Uterus (tissue), 4 donors: ENCODE measurements around the gene SAMM50. TPM values are rescaled to one million over a fixed set of nuclear protein-coding genes. Genes with fewer than 3 reads are reported as not detected.

Experiments
- DNase-seq, 2 donors: peaks; one replicate each; pipeline ENCODE4 v3.0.0-alpha.2; 2019 to 2020
- H3K27ac ChIP-seq, 2 donors: fragments of 200-600 bp; sonication (generic); 1 replicate in 1 of 2; 2 replicates in 1 of 2; pipeline ENCODE4 v1.5.1; 2016 to 2018
- H3K27me3 ChIP-seq, 2 donors: fragments of 200-600 bp; sonication (generic); one replicate each; pipeline ENCODE4 v1.5.1; 2018 to 2019; ENCODE audit warnings: control low read depth in 1 of 2
- H3K36me3 ChIP-seq, 2 donors: fragments of 200-600 bp; sonication (generic); one replicate each; pipeline ENCODE4 v1.5.1; 2019; ENCODE audit warnings: control low read depth in 1 of 2
- H3K4me1 ChIP-seq, 2 donors: fragments of 200-600 bp; sonication (generic); one replicate each; pipeline ENCODE4 v1.5.1; 2018 to 2019; ENCODE audit warnings: control low read depth in 1 of 2
- H3K4me3 ChIP-seq, 2 donors: fragments of 200-600 bp; sonication (generic); 1 replicate in 1 of 2; 2 replicates in 1 of 2; pipeline ENCODE4 v1.5.1; 2018 to 2019; ENCODE audit warnings: mild to moderate bottlenecking in 1 of 2
- H3K9me3 ChIP-seq, 2 donors: fragments of 200-600 bp; sonication (generic); one replicate each; pipeline ENCODE4 v1.5.1; 2019; ENCODE audit warnings: control low read depth in 1 of 2
- CTCF ChIP-seq, 4 experiments: fragments of 200-600 bp in 2 of 4; fragments of 450-650 bp in 2 of 4; sonication (generic) in 2 of 4; IDR thresholded peaks; one replicate each; pipeline ENCODE4 v1.5.1; 2016 to 2019; ENCODE audit warnings: antibody characterized with exemption in 4 of 4, mild to moderate bottlenecking in 2 of 4, moderate library complexity in 1 of 4
- POLR2A ChIP-seq, 2 donors: fragments of 450-650 bp; IDR thresholded peaks; one replicate each; pipeline ENCODE4 v1.6.1; 2016; ENCODE audit warnings: antibody characterized with exemption in 2 of 2, mild to moderate bottlenecking in 1 of 2, moderate library complexity in 1 of 2
- intact Hi-C: fragments of 100-400 bp; cut with DNase I; formaldehyde crosslinking; loops from one replicate; pipeline ENCODE4 v1.15.1; 2023; ENCODE audit warnings: low total_unique reads
- total RNA-seq, 4 donors: library from RNA; depleted of rRNA in 3 of 4; stranded (reverse); fragments of >200 nt in 3 of 4; gene quantifications; one replicate each; pipeline versions ENCODE4 v1.1.0 to v1.2.4, GENCODE V29; 2014 to 2023
- donor health status: DM: yes; HTN: yes; CAD: no.

Gene SAMM50
- total RNA-seq: 10 to 100 TPM; 16.2 to 58.2 (median 24.8) TPM

DNA sequence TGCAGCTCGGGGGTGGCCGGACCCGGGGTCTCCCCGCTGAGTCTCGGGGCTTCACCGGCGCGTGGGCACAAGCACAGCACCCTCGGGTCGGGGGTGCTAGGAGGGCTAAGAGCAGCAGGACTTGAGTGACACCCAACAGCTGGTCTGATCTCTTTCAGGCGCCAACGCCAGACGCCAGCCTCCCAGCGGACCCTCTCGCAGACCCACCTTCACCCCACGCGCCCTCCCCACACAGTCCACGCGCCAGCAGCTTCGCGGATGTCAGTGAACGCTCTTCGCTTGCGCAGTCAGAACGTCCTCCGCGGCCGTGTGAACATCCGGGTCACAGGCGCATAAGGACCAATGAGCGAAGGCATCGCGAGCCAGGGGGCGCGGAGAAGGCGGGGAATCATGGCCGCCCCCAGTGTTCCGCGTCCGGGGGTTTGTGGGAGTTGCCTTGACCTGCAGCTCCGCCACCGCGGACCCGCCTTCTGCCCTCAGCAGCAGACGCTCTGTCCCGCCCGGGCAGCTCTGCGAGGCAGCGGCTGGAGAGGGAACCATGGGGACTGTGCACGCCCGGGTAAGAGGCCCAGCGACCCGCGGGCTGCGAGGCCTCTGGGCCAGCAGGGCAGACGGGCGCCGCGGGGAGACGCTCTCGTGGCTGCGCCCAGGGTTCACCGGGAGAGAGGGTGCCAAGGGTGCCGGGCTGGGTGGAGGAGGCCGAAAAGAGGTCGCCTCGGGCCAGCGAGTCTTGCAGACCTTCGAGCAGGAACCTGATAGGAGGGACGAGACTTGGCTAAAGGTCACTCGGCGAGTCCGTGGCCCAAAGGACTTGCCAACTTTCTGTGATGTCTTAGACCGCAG lies at the start of gene SAMM50:
SAMM50 (plus strand) TSS at position 403 of the 843 bp plus-strand sequence; CDS start at position 539, 136 bp downstream.
- Histone ChIP-seq H3K27me3 (no peaks in the 10 kb centered on the region), H3K27ac (peak within 1 kb of the TSS; percentile 64 to 79), H3K9me3 (no peaks in the 10 kb centered on the region), H3K36me3 (no peaks in the 10 kb centered on the region), H3K4me3 (peak within 1 kb of the TSS; percentile 90 to 92), H3K4me1 (peaks cover 0 to 11% of the 10 kb centered on the region in 2 donors)
- intact Hi-C loops: no loop called here
- TF ChIP-seq POLR2A (IDR thresholded peaks at IDR 0.05) (peak; percentile 32 to 73), CTCF (IDR thresholded peaks at IDR 0.05) (no peak)
- peak; percentile 88 to 92 for DNase-seq

- Histone ChIP-seq H3K27me3 (no peaks in the 10 kb centered on the region), H3K27ac (no peak overlapping the region), H3K4me3 (no peak overlapping the region), H3K36me3 (no peaks in the 10 kb centered on the region), H3K9me3 (no peaks in the 10 kb centered on the region), H3K4me1 (no peaks in the 10 kb centered on the region)
- no peak for TF ChIP-seq CTCF (IDR thresholded peaks at IDR 0.05)
- no peak for TF ChIP-seq POLR2A (IDR thresholded peaks at IDR 0.05)
- intact Hi-C loops: no loop called here
- DNase-seq: no peak
Observed at GRCh38 chr22:43905681-43906080, 49.6 kb upstream of the SAMM50 start.

GRCh38 chr22:43909708-43910107 lies 45.5 kb upstream of the SAMM50 start:
- Histone ChIP-seq H3K36me3 (no peaks in the 10 kb centered on the region), H3K27ac (no peak overlapping the region), H3K4me3 (no peak overlapping the region), H3K4me1 (no peaks in the 10 kb centered on the region), H3K27me3 (no peaks in the 10 kb centered on the region), H3K9me3 (no peaks in the 10 kb centered on the region)
- DNase-seq: no peak
- intact Hi-C loops: no loop called here
- TF ChIP-seq POLR2A (IDR thresholded peaks at IDR 0.05) (no peak), CTCF (IDR thresholded peaks at IDR 0.05) (no peak)

DNA sequence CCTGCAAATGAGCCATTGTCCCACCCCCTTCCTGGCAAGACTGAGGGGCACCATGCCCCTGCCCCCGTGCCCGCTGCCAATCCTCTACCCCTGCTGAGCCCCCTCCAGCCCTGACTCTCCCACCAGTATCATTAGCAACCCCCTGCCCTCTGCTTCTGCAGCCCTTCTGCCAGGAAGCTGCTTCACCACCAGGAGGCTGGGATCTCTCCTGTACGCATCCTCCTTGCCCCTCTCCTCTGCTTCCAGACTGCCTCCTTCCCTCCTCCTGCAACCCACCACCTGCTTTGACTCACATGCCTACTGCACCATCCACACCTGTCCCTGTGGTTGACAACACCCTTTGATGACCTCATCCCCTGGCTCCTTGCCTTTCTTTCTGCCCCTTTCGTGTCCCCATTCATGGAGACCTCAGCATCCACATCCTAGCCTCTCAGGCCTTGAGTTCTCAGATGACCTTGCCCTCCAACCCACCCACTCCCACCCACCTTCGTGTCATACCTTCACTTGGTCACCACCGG lies 45.0 kb upstream of the SAMM50 start:
- no peak for DNase-seq
- no peaks in the 10 kb centered on the region for H3K36me3 ChIP-seq
- H3K27me3 ChIP-seq: no peaks in the 10 kb centered on the region
- intact Hi-C loops: no loop called here
- no peak overlapping the region for H3K4me3 ChIP-seq
- no peaks in the 10 kb centered on the region for H3K4me1 ChIP-seq
- no peaks in the 10 kb centered on the region for H3K9me3 ChIP-seq
- TF ChIP-seq CTCF (IDR thresholded peaks at IDR 0.05) (no peak), POLR2A (IDR thresholded peaks at IDR 0.05) (no peak)
- H3K27ac ChIP-seq: no peak overlapping the region

GRCh38 chr22:43911351-43911750 lies 43.9 kb upstream of the SAMM50 start:
- intact Hi-C loops: no loop called here
- no peak overlapping the region for H3K27ac ChIP-seq

More at GRCh38 chr22:43911351-43911750, 43.9 kb upstream of the SAMM50 start:
- Histone ChIP-seq H3K36me3 (no peaks in the 10 kb centered on the region), H3K27me3 (no peaks in the 10 kb centered on the region), H3K4me1 (no peaks in the 10 kb centered on the region), H3K4me3 (no peak overlapping the region), H3K9me3 (no peaks in the 10 kb centered on the region)
- TF ChIP-seq CTCF (IDR thresholded peaks at IDR 0.05): no peak
- no peak for TF ChIP-seq POLR2A (IDR thresholded peaks at IDR 0.05)
- DNase-seq: no peak
